Cardiac muscle cell (in vitro differentiated cells and primary cell): Measurements from ENCODE around the gene ASXL2. TPM values are rescaled to one million over a fixed set of nuclear protein-coding genes. Genes with fewer than 3 reads are reported as not detected.
"Not testable (repeated sequence)": the region's sequence is repeated elsewhere in the genome, so short reads cannot be mapped to it uniquely, and the experiment has no call there.

Experiments used
- DNase-seq, 2 donors: peaks; one replicate each; pipeline versions ENCODE4 v3.0.0 to v3.0.0-alpha.2; 2010 to 2017; ENCODE audit warnings: low read depth in 1 of 2, low spot score in 1 of 2
- H3K27ac ChIP-seq: fragments of 200-600 bp; sonication (generic); 2 replicates; pipeline ENCODE4 v1.5.1; 2016
- H3K27me3 ChIP-seq: fragments of 200-600 bp; sonication (generic); 2 replicates; pipeline ENCODE4 v1.6.0; 2016; ENCODE audit warnings: control low read depth
- H3K36me3 ChIP-seq: fragments of 200-600 bp; sonication (generic); 2 replicates; pipeline ENCODE4 v1.5.1; 2016; ENCODE audit warnings: control low read depth
- H3K4me1 ChIP-seq: fragments of 200-600 bp; sonication (generic); 2 replicates; pipeline ENCODE4 v1.8.1; 2017; ENCODE audit warnings: low read depth, mild to moderate bottlenecking, mixed run types
- H3K4me3 ChIP-seq: fragments of 200-600 bp; sonication (generic); 2 replicates; pipeline ENCODE4 v1.5.1; 2016; ENCODE audit warnings: mild to moderate bottlenecking
- H3K9me3 ChIP-seq: fragments of 200-600 bp; sonication (generic); 2 replicates; pipeline ENCODE4 v1.5.1; 2017; ENCODE audit warnings: low read depth, mild to moderate bottlenecking, control low read depth
- polyA plus RNA-seq: library from polyadenylated mRNA; unstranded; fragments of >200 nt; fragmentation: Nextera tagmentation; extraction: Ambion mirVana; gene quantifications from 2 replicates; pipeline ENCODE4 v1.2.1, GENCODE V29; 2016
- total RNA-seq: library from RNA; depleted of rRNA; stranded (reverse); fragments of >200 nt; gene quantifications from 2 replicates; pipeline ENCODE4 v1.2.3, GENCODE V29; 2016
- TF ChIP-seq, protein P1 (sequence below): IDR thresholded peaks from 2 replicates; pipeline ENCODE4 v1.5.1; 2012; ENCODE audit warnings: low read depth, mild to moderate bottlenecking, low read length

Gene ASXL2
- total and polyA plus RNA-seq, 2 experiments from 2014 or later = 5.3 to 14.7 TPM

DNA sequence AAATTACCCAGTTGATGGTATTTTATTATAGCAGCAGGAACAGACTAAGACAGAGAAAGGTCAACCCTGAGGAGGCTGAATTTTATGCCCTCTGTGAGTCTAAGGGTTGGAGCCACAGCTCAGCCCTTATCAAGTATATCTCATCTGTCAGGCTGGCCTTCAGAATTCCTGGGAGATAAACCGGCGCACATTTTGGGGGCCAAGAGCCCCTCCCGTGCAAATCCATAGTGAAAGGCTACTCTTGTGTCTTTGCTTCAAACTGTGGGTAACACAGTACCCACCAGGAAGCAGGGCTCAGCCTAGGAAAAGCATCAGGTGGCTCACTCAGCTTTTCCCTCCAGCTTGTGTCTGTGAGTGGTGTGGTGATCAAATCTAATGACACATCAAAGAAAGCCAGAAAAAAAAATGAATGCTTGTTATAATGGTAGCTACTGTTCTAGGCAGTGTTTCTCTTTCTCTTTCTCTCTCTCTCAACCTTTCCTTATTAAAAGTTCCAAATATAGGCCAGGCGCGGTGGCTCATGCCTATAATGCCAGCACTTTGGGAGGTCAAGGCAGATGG is 25.0 kb upstream of the ASXL2 start:
- no peak for DNase-seq
- Histone ChIP-seq H3K36me3 (no peaks in the 10 kb centered on the region), H3K27ac (no peak overlapping the region), H3K27me3 (no peaks in the 10 kb centered on the region), H3K9me3 (no peaks in the 10 kb centered on the region), H3K4me3 (no peak overlapping the region), H3K4me1 (no peaks in the 10 kb centered on the region)
- TF ChIP-seq, protein P1, sequence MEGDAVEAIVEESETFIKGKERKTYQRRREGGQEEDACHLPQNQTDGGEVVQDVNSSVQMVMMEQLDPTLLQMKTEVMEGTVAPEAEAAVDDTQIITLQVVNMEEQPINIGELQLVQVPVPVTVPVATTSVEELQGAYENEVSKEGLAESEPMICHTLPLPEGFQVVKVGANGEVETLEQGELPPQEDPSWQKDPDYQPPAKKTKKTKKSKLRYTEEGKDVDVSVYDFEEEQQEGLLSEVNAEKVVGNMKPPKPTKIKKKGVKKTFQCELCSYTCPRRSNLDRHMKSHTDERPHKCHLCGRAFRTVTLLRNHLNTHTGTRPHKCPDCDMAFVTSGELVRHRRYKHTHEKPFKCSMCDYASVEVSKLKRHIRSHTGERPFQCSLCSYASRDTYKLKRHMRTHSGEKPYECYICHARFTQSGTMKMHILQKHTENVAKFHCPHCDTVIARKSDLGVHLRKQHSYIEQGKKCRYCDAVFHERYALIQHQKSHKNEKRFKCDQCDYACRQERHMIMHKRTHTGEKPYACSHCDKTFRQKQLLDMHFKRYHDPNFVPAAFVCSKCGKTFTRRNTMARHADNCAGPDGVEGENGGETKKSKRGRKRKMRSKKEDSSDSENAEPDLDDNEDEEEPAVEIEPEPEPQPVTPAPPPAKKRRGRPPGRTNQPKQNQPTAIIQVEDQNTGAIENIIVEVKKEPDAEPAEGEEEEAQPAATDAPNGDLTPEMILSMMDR = no peak

DNA sequence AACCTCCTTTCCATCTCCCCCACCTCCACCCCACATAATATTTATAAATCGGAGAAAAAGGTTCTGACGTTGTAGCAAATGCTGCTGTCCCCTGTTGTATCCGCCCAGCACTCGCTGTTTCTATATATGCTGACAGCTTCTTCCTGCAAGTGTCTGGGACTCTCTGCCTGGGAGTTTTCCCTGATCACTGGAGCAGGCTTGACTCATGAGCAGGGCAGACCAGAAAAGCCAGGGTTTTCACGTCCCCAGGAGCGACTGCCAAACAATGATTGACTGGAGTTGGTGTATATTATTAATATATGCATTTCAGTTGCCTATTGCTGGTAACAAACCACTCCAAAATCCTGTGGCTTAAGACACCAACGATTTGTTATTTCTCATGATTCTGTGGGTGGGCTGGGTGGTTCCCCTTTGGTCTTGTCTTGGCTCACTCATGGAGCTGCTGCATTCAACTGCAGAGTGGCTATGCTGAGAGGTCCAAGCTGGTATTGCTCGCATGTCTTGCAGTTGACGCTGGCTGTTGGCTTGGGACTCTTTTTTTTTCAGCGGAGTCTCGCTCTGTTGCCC is 21.2 kb upstream of the ASXL2 start:
- no peaks in the 10 kb centered on the region for H3K4me1 ChIP-seq
- H3K27me3 ChIP-seq = no peaks in the 10 kb centered on the region
- H3K9me3 ChIP-seq = no peaks in the 10 kb centered on the region
- no peak overlapping the region for H3K27ac ChIP-seq
- TF ChIP-seq, protein P1 = no peak
- no peak overlapping the region for H3K4me3 ChIP-seq
- DNase-seq = peak; percentile 3 to 34
- H3K36me3 ChIP-seq = no peaks in the 10 kb centered on the region

DNA sequence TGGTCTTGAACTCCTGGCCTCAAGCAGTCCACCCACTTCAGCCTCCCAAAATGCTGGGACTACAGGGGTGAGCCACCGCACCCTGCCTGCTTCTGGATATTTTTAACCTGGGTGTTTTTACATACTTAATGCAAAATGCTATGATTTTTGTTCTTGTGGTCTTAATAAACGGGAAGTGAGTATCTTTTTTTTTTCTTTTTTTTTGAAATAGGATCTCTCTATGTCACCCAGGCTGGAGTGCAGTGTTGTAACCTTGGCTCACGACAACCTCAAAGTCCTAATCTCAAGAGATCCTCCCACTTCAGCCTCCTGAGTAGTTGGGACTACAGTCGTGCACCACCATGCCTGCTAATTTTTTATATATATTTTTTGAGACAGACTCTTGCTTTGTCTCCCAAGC is 19.2 kb upstream of the ASXL2 start:
- DNase-seq = no peak
- H3K9me3 ChIP-seq = no peaks in the 10 kb centered on the region
- no peaks in the 10 kb centered on the region for H3K4me1 ChIP-seq
- H3K27ac ChIP-seq = no peak overlapping the region
- H3K4me3 ChIP-seq = no peak overlapping the region
- no peaks in the 10 kb centered on the region for H3K36me3 ChIP-seq
- TF ChIP-seq, protein P1 = no peak
- no peaks in the 10 kb centered on the region for H3K27me3 ChIP-seq

DNA sequence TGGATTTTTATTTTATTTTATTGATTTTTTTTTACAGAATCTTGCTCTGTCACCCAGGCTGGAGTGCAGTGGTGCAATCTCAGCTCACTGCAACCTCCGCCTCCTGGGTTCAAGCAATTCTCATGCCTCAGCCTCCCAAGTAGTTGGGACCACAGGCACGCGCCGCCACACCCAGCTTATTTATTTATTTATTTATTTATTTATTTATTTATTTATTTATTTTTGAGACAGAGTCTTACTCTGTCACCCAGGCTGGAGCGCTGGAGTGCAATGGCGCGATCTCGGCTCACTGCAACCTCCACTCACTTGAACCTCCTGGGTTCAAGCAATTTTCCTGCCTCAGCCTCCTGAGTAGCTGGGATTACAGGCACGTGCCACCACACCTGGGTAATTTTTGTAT is 18.0 kb upstream of the ASXL2 start:
- not testable (repeated sequence) for DNase-seq, H3K27ac ChIP-seq, H3K27me3 ChIP-seq, H3K36me3 ChIP-seq, H3K4me3 ChIP-seq, H3K9me3 ChIP-seq, H3K4me1 ChIP-seq

DNA sequence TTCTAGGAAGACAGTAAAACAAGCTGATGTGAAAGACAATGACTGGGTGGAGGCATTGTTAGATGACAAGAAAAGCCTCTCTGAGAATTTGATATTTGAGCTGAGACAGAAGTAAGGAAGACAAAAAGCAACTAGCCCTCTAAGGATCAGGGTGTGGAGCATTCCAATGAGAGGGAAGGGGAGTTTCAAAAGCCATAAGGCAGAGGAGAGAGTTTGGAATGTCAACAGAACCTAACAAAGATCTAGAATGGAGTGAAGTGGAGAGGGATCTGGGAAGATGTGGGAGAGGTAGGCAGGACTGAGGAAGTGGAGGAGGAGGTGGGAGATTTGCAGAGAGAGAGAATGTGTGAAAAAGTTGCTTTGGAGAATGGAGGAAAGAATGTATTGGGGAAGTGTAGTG is 17.3 kb upstream of the ASXL2 start:
- H3K9me3 ChIP-seq = no peaks in the 10 kb centered on the region
- no peaks in the 10 kb centered on the region for H3K27me3 ChIP-seq
- no peak overlapping the region for H3K27ac ChIP-seq
- no peak overlapping the region for H3K4me3 ChIP-seq
- no peaks in the 10 kb centered on the region for H3K36me3 ChIP-seq
- no peaks in the 10 kb centered on the region for H3K4me1 ChIP-seq
- TF ChIP-seq, protein P1 = no peak
- no peak for DNase-seq

DNA sequence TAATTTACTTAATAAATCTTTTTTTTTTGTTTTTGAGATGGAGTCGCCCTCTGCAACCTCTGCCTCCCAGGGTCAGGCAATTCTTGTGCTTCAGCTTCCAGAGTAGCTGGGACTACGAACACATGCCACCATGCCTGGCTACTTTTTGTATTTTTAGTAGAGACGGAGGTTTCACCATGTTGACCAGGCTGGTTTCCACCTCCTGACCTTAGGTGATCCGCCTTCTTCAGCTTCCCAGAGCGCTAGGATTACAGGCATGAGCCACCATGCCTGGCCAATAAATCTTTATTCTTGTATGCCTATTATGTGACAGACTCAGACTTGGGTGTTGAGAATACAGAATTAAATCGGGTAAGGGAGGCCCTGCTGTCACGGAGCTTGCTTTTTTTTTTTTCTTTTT is 16.7 kb upstream of the ASXL2 start:
- no peaks in the 10 kb centered on the region for H3K36me3 ChIP-seq
- DNase-seq = no peak
- no peaks in the 10 kb centered on the region for H3K9me3 ChIP-seq
- TF ChIP-seq, protein P1 = no peak
- no peak overlapping the region for H3K27ac ChIP-seq
- no peaks in the 10 kb centered on the region for H3K27me3 ChIP-seq
- no peak overlapping the region for H3K4me3 ChIP-seq
- no peaks in the 10 kb centered on the region for H3K4me1 ChIP-seq
